Activated naive CD4-positive, alpha-beta T cell treated with anti-CD3 and anti-CD28 coated beads, Interleukin-2, amount 50 U/mL, for 72 hours (primary cell): Measurements from ENCODE around the gene ASB4. TPM values are rescaled to one million over a fixed set of nuclear protein-coding genes. Genes with fewer than 3 reads are reported as not detected.

Experiments used
- ATAC-seq, 2 donors: fragments of 150-1000 bp; cut with Tn5 transposase; 2 replicates each; pipeline ENCODE4 v1.10.0; 2021; ENCODE audit warnings: mild to moderate bottlenecking in 2 of 2, moderate library complexity in 2 of 2
- DNase-seq, 2 donors: peaks; one replicate each; pipeline ENCODE4 v3.0.0; 2021 to 2022; ENCODE audit warnings: low spot score in 2 of 2
- H3K27ac Mint-ChIP-seq, 2 donors: one replicate each; pipeline ENCODE4 v1.8.0; 2022; ENCODE audit warnings: mild to moderate bottlenecking in 2 of 2, mixed read lengths in 2 of 2
- H3K36me3 Mint-ChIP-seq, 2 donors: one replicate each; pipeline ENCODE4 v1.8.0; 2022; ENCODE audit warnings: mixed read lengths in 2 of 2
- H3K9me3 Mint-ChIP-seq, 2 donors: one replicate each; pipeline ENCODE4 v1.8.0; 2022; ENCODE audit warnings: mixed read lengths in 2 of 2
- total RNA-seq, 2 donors: library from RNA; stranded (reverse); gene quantifications; one replicate each; pipeline ENCODE4 v1.2.3, GENCODE V29; 2022

The ASB4 gene
- total RNA-seq, 2 donors from 2014 or later, result not detected

DNA sequence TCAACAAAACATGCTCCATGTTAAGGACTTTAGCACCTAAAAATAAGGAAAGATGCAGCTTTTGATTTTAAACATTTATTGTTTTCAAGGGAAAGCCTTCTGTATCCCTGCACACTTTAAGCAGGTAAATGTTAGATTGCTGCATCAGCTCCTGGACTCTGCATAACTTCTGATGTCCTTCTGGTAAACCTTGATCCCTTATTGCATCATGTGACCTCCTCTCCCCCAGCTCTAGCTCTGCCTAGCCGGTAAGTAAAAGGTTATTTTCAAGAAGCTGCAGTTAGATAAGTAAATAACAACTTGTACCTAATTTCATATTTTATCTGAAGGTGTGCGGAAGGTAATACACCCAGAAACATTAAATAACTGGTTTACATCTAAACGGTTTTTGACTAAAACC lies 73.1 kb downstream of the ASB4 start:
- no peak for DNase-seq
- no peak for ATAC-seq
- Mint-ChIP-seq H3K36me3 (peaks cover 0 to 4% of the 10 kb centered on the region in 2 donors), H3K9me3 (peaks cover 0 to 4% of the 10 kb centered on the region in 2 donors), H3K27ac (no peak overlapping the region)

DNA sequence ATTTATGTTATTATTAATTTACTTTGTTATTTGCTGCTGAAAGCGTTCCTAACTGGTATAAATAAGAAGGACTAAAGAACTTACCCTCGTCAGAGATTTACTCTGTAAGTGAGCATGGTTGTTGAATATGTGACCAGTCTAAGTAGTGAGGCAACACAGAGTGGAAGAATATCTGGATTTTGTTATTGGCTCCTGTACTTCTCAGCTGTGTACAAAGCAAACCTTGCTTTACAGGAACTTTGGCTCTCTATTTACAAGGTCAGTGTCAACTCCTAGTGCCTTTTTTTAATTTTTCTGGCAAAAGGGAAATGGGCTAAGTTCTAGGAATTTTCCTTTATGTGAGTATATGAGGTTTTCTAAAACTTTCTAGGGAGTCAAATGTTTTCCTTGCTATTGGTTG lies 74.9 kb downstream of the ASB4 start:
- Mint-ChIP-seq H3K27ac (no peak overlapping the region), H3K9me3 (peaks cover 0 to 7% of the 10 kb centered on the region in 2 donors), H3K36me3 (peaks cover 0 to 4% of the 10 kb centered on the region in 2 donors)
- DNase-seq (no peak), ATAC-seq (no peak)

DNA sequence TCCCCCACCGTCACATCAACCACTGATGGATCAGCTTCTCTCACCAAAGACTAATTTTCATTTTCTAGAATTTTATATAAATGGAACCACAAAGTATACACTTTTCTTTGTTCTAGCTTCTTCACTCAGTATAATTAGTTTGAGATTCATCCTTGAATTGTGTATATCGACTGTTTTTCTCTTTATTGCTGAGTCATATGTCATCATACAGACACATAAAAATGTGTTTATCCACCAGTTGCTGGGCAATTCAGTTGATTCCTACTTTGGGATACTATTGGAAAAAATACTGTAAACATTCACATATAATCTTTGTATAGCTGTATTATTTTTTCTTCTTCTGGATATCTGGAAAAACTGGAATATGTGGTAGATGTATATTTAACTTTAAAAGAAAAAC lies 84.0 kb downstream of the ASB4 start:
- no peak for DNase-seq
- Mint-ChIP-seq H3K9me3 (peaks cover 3 to 6% of the 10 kb centered on the region in 2 donors), H3K36me3 (no peaks in the 10 kb centered on the region), H3K27ac (no peak overlapping the region)
- ATAC-seq, result no peak

DNA sequence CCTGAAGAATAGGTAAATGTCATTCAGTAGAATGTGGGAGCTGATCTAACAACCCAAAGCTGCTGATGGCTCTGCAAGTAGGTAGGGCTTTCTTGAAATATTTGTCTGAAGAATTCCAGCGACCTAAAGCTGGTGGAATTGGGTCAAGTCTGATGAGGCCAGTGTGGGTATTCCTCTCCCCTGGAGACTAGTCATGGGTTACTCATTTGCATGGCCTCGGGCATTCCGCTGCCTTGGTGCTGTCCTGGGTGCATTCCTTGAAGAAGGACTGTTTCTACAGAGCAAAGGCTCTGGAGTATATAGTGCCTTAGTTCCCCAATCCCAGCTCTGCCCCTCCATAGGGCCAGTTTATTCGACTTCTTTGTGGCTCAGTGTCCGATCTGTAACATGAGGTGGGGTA lies 91.4 kb downstream of the ASB4 start:
- no peak for ATAC-seq
- no peak overlapping the region for H3K27ac Mint-ChIP-seq
- H3K36me3 Mint-ChIP-seq, result peaks cover 0 to 5% of the 10 kb centered on the region in 2 donors
- DNase-seq, result no peak
- peaks cover 5 to 6% of the 10 kb centered on the region in 2 donors for H3K9me3 Mint-ChIP-seq

DNA sequence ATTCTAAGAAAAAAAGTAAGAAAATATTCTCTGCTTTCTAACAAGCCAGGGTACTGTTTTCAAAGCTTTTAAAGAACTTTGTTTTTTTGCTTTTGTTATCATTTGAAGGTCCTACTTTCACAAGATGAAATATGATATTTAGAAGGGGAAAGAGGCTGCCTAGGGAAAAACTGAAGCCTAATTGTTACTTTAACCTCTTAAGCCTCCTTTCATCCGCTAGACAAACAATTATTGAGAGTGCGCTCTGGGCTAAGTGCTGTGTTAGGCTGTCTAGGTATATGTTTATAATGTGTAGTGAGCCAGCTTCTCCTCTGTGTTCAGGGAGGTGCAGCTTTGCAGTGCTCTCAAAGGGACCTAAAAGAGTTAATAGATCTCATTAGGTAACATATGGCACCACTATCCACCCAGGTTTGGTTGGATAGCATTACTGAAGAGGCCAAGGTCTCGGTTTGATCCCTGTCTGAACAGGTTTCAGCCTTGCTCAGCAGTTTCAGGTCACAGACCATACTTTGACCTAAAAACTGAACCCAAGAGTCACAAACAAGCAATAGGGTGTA lies 92.6 kb downstream of the ASB4 start:
- Mint-ChIP-seq H3K9me3 (peaks cover 0 to 5% of the 10 kb centered on the region in 2 donors), H3K36me3 (peaks cover 0 to 5% of the 10 kb centered on the region in 2 donors), H3K27ac (no peak overlapping the region)
- ATAC-seq, result no peak
- DNase-seq, result no peak

DNA sequence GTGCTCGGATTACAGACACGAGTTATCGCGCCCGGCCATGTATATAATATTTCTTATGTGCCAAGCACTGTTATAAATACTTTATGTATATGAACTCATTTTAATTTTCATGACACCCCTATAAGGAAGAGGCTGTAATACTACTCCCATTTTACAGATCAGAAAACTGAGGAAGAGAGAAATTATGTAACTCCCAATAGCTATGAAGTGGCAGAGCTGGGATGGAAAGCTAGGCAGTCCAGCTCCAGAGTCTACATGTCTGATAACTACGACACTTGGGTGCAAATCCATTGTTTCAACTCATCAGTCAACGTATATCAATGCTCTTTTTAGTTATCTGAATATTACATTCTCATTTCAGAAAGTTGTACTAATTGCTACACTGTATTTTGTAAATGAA lies 93.6 kb downstream of the ASB4 start:
- Mint-ChIP-seq H3K9me3 (peaks cover 0 to 5% of the 10 kb centered on the region in 2 donors), H3K27ac (no peak overlapping the region), H3K36me3 (peaks cover 0 to 5% of the 10 kb centered on the region in 2 donors)
- no peak for ATAC-seq
- no peak for DNase-seq

DNA sequence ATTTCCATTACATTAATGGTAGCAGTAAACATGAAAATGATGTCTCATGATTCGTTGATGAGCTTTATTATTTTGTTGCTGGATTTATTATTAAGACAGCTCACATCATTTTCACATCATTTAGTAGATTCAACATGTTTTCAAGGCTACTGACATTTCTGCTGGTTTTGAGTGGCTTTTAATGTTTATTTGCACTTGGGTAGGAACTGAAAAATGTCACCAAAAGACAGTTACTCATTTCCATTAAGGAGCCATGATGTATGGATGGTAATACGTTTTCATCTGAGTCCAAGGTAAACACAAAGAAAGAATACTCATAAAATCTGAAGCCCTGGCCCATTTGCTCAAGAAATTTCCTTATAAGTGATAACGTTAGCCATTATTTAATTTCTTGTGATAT lies 95.7 kb downstream of the ASB4 start:
- Mint-ChIP-seq H3K9me3 (no peaks in the 10 kb centered on the region), H3K36me3 (no peaks in the 10 kb centered on the region), H3K27ac (no peak overlapping the region)
- ATAC-seq, result no peak
- no peak for DNase-seq

DNA sequence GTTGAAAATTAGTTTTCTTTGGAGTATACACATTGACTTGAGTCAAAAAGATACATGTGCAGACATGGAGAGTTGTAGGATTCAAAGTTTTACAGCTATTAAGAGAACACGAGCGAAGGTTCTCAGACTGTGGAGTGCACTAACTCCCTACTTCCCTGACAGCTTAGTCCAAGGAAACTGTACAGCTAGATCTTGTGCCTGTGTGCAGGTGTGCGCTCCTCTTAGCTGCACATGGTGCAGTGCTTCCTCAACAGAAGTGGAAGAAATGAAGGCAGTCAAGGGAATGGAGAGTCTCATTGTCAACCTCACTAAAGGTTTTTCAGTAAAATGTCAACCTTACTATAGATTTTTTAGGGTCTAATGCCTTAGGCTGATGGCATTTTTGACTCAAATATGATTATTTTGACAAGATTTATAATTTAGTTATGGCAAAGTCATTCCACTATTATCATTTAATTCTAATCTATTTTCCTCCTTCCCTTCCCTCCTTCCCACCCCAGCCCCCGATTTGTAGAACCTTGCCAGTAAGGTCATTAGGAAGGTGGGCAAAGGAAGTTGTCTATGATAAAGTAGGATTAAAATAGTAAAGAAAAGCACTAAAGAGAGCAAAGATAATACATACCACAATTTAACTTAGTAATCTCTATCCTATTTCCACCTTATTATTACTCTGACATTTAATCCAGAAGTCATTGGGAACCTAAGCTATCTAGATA lies 97.0 kb downstream of the ASB4 start:
- Mint-ChIP-seq H3K9me3 (no peaks in the 10 kb centered on the region), H3K27ac (no peak overlapping the region), H3K36me3 (no peaks in the 10 kb centered on the region)
- DNase-seq (no peak), ATAC-seq (no peak)

DNA sequence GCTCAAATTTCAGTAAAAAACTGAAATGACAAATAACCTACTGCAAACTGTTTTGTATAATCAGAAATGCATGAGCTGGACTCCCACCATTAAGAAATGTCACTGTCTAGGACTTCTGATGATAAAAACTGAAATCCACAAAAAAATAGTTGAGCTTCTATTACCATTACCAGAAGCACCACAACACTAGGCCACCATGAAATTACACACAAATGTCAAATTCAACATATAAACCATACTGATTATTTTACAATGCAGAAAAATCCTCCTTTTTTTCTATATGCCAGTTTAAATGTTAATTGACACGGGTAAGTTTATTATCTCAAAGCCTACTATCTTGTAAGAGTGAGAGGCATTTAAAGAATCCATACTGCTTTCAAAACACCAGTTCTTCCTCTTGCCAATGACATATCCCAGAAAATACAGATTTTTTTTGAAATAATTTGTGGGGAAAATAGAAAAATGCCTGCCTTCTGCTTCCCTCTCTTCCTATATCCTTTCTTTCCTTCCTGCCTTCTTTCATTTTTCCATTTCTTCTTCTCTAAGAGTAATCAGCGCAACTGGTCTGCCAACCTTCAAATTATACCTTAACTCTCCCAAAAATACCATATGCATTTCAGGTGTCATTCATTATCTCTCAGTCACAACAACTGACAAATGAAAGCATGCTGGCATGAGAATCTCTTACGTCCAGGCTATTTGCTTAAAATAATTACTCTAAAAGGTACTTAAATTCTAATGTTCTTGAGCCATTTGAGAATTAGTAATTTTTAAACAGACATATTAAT lies 98.3 kb downstream of the ASB4 start:
- DNase-seq, result no peak
- Mint-ChIP-seq H3K36me3 (no peaks in the 10 kb centered on the region), H3K27ac (no peak overlapping the region), H3K9me3 (no peaks in the 10 kb centered on the region)
- ATAC-seq, result no peak

DNA sequence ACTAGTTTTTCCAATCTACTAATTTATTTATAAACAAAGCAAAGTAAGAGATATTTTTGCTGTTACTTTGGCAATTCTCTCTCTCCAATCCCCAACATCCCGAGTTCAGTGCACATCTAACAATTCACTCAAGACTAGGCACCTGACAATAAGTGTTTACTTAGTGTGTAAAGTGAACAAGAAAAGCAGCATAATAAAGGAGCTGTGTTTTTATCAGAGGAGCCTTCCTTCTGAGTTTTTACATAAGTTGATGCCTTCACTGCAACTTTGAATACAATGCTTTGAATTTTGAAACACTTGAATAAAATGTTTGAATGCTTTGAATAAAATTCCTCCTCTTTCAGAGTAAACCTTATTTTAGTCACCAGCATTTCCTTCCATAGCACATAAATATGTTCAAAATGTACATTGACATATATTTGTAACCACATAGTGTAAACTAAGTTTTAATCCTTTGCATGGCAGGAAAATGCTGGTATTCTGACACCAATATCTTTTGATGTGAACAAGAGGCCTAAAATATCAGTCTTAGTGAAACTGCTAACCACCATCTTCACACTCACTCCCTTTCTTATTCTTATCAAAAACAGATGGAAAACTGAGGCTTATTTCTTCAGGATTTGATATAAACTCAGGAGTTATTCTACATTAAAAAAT lies 99.2 kb downstream of the ASB4 start:
- Mint-ChIP-seq H3K27ac (no peak overlapping the region), H3K36me3 (no peaks in the 10 kb centered on the region), H3K9me3 (no peaks in the 10 kb centered on the region)
- DNase-seq, result no peak
- no peak for ATAC-seq

DNA sequence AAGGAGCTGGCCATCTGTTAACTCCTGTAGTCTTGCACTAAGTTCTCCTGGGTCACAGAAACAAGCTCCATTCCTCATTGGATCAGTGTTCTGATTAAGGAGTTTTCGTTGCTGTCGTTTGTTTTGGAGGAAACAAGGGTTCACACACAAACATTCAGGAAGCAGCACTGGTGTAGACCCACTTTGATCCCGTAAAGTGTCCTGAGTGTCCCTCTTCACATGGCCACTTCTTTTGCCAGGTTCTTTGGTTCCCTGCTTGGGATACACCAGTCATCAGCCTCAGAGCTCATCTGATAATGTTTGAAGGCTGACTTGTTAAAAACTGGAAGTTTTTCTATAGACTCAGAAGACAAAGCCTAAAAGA lies 99.7 kb downstream of the ASB4 start:
- Mint-ChIP-seq H3K36me3 (no peaks in the 10 kb centered on the region), H3K9me3 (no peaks in the 10 kb centered on the region), H3K27ac (no peak overlapping the region)
- DNase-seq, result no peak
- no peak for ATAC-seq

DNA sequence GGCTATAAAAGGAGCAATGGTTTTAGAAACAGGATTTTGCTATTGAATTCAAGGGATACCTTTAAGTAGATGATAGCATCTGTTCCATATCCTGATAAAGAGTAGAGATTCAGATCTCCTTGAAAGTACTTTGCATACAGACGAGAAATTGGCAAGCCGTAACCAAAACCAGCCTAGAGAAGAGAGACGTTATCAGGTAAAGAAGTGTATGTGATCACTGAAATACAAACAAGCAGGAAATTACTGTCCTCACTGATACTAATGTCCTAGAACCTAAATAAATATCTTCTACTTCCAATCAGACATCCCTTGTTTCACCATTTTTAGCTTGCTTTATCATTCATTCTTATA lies 101.2 kb downstream of the ASB4 start:
- DNase-seq (no peak), ATAC-seq (no peak)
- Mint-ChIP-seq H3K9me3 (no peaks in the 10 kb centered on the region), H3K36me3 (no peaks in the 10 kb centered on the region), H3K27ac (no peak overlapping the region)

DNA sequence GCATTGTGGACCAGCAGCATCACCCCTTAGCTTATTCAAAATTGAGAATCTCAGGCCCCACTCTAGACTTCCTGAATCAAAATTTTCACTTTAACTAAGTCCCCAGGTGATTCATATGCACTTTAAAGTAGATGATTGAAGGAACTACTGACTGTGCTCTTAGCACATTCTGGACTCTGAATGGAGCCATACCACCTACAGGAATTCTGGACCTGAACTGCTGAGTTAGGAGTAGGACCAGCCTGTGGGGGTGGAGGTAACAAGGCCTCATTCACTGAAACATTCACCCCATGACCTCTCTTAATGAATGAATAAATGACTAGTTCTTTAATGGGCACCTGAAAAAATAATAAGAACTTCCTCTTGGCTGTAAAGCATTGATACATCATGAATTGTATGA lies 103.3 kb downstream of the ASB4 start:
- Mint-ChIP-seq H3K36me3 (no peaks in the 10 kb centered on the region), H3K9me3 (no peaks in the 10 kb centered on the region), H3K27ac (no peak overlapping the region)
- no peak for ATAC-seq
- DNase-seq, result no peak

DNA sequence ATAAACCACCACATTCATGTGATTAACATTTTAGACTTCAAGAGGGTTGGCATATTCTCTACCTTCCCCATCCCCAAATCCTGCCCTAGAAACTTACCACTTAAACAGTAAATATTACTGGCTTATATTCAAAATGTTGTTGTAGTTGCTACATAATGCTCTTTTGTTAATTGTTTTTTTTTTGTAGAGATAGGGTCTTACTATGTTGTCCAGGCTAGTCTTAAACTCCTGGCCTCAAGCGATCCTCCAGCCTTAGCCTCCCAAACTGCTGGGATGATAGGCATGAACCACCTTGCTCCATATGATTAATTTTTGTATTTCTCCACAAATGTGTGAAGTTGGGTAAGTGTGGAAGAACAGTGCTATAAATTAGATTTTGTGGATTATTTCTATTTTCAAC lies 104.0 kb downstream of the ASB4 start:
- Mint-ChIP-seq H3K9me3 (no peaks in the 10 kb centered on the region), H3K27ac (no peak overlapping the region), H3K36me3 (no peaks in the 10 kb centered on the region)
- no peak for DNase-seq
- no peak for ATAC-seq
